GM21717 (cell line): ENCODE results near the gene NEURL2.

Experiments used
- ATAC-seq: cut with Tn5 transposase; IDR thresholded peaks from one replicate; pipeline ENCODE4 v1.9.1; 2021; ENCODE audit warnings: mild to moderate bottlenecking, moderate library complexity; ENCODE audit not compliant: unreplicated experiment

Gene NEURL2

DNA sequence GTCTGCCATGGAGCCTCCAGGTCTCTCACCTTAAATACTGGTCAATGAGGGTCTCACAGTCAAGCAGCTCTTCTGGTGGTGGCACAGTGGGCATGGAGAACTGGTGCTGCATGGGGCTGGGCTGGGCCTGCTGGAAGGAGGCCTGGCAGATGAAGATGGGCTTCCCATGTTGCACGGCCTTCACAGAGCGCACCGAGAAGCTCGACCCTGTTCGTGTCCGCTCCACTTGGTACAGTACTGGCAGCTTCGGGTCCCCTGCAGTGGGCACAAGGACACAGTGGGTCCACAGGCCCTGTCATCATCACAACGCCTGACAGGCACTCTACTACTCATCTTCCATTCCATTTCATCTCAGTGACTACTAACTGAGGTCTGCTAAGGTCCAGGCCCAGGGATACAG is 42.6 kb downstream of the NEURL2 start:
- no peak for ATAC-seq

DNA sequence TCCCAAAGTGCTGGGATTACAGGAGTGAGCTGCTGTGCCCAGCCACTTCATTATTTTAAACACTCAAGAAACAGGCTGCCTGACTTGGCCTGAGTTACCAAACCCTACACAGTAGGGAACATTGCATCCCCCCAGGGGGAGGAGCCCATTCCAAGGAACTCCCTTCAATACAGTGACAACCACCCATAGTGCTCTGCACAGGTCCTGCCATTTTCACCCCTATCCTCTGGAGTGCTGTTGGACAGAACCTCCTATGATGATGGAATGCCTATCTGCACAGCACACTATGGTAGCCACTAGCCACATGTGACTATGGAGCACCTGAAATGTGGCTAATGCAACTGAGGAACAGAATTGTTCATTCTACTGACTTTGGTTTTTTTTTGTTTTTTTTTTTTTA is 45.6 kb downstream of the NEURL2 start:
- no peak for ATAC-seq

DNA sequence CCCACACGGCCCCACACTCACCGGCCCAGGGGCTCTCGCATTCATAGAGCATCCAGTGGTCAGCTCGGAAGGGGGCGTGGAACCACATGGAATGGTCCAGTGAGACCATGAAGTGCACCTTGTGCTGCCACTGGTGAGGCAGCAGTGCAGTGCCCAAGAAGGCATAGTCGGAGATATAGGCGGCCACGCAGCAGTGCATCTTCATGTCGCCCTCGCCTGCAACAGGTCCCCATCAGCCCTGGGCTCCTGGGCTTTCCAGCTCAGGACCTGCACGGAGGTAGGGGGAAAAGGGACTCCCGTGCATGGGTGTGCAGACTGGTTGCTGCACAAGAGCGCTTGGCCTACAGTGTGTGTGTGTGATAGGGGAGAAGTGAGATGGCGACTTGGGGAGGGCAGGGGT is 47.5 kb downstream of the NEURL2 start:
- ATAC-seq: no peak

DNA sequence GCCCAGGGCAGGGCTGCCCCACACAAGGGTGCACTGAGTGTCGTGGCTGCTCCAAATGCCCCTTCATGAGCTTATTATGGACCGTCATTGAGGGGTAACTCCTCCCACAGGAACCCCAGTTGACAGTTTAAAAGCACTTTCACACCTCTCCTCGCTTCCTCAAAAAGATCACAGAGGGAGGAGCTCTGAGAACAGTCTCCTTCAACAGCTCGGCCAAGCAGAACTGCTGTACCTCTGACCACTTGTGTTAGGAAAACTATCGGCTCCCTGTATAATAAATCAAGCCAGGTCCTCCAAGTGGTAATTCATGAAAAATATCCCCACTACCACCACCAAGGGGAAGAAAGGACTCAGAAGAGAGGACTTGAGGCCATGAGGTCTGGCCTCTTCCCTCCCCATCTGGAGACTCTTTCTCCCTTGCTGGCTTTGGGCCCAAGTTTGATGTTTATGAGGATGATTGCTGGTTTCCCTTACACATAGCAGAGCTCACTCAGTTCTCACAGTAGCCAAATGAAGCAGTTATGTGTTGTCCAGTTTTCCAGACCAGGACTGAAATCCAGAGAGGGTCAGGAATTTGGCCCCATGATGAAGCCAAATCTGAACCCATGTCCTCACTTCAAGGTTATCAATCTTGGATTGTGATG is 48.7 kb downstream of the NEURL2 start:
- ATAC-seq: no peak

DNA sequence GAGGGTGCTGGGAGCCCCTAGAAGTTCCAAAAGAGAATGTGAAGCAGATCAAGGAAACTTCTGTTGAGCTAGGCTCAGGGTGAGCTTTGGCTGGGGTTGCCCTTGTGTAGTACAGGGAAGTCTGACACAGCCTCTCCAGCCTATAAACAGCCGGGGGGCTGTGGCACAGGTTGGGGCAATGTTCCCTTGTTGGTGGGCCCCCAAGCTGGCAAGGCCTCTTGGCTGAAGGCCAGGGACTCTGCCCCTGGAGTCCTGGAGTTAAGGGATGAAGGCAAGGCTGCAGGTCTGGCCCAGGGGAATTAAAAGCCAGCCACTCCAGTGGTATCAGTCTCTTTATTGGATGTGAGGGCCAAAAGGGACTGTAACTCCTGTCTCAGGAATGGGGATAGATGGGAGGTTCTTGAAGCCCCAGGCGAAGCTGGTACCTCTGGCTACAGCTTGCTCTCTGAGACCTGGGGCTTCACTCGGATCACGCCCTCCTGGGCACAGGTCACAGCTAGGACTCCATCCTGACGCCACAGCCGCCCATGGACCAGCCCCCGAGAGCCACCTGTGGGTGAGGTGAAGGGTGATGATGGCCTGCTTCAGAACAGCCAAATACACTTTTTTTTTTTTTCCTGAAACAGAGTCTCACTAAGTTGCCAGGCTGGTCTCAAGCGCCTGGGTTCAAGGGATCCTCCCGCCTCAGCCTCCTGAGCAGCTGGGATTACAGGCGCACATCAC is 49.4 kb downstream of the NEURL2 start:
- no peak for ATAC-seq

DNA sequence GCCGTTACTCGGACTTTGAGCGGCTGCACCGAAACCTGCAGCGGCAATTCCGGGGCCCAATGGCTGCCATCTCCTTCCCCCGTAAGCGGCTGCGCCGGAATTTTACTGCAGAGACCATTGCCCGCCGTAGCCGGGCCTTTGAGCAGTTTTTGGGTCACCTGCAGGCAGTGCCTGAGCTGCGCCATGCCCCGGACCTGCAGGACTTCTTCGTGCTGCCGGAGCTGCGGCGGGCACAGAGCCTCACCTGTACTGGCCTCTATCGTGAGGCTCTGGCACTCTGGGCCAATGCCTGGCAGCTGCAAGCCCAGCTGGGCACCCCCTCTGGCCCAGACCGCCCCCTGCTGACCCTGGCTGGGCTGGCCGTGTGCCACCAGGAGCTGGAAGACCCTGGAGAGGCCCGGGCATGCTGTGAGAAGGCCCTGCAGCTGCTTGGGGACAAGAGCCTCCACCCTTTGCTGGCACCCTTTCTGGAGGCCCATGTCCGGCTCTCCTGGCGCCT is 50.3 kb downstream of the NEURL2 start:
- no peak for ATAC-seq
